IMR-90 (cell line): ENCODE results near the gene ACAD11. TPM values are rescaled to one million over a fixed set of nuclear protein-coding genes. Genes with fewer than 3 reads are reported as not detected.

ENCODE experiments used
- ATAC-seq: fragments of 200-7000 bp; cut with Tn5 transposase; 2 replicates; pipeline ENCODE4 v1.9.1; 2020; ENCODE audit warnings: low read depth, mild to moderate bottlenecking, moderate library complexity
- BruUV-seq: library from RNA; stranded (reverse); fragments of 400-500 nt; replicated peaks from 2 replicates; lab custom pipeline; 2021; lab: Mats Ljungman, UMichigan
- CTCF ChIA-PET: fragments of 300-600 bp; formaldehyde crosslinking; extraction: SDS; loops from one replicate; lab custom pipeline; 2021; ENCODE audit warnings: antibody characterized with exemption; lab: Yijun Ruan, JAX
- POLR2A ChIA-PET: fragments of 300-600 bp; sonication (Branson Sonifier 250); formaldehyde crosslinking; loops from one replicate; lab custom pipeline; 2022; ENCODE audit warnings: antibody characterized with exemption; ENCODE audit not compliant: unreplicated experiment; lab: Charles Lee
- DNase-seq: peaks from one replicate; pipeline ENCODE4 v3.0.0; 2013
- H2AFZ ChIP-seq: replicated peaks from 2 replicates; pipeline ENCODE3; 2013; ENCODE audit warnings: low read length, mild to moderate bottlenecking; ENCODE audit not compliant: poor library complexity
- H2AK5ac ChIP-seq: 2 replicates; pipeline ENCODE4 v1.6.1; 2013; ENCODE audit warnings: low read depth, low read length, inconsistent platforms
- H2AK9ac ChIP-seq: replicated peaks from 2 replicates; pipeline ENCODE3; 2013; ENCODE audit warnings: mild to moderate bottlenecking, low read depth, low read length, moderate library complexity; ENCODE audit not compliant: poor library complexity
- H2BK120ac ChIP-seq: 2 replicates; pipeline ENCODE4 v1.6.1; 2013; ENCODE audit warnings: low read depth, low read length, inconsistent platforms
- H2BK15ac ChIP-seq: 3 replicates; pipeline ENCODE4 v1.6.1; 2013; ENCODE audit warnings: low read depth, low read length, inconsistent platforms
- H2BK20ac ChIP-seq: 2 replicates; pipeline ENCODE4 v1.6.1; 2013; ENCODE audit warnings: low read depth, mild to moderate bottlenecking, inconsistent platforms, low read length, moderate library complexity
- H2BK5ac ChIP-seq: 2 replicates; pipeline ENCODE4 v1.6.1; 2013; ENCODE audit warnings: mild to moderate bottlenecking, low read depth, low read length, inconsistent platforms; ENCODE audit not compliant: poor library complexity, severe bottlenecking
- H3K14ac ChIP-seq: replicated peaks from 2 replicates; pipeline ENCODE4 v1.6.1; 2013; ENCODE audit warnings: low read depth, low read length, inconsistent platforms
- H3K18ac ChIP-seq: 2 replicates; pipeline ENCODE4 v1.6.1; 2013; ENCODE audit warnings: low read depth, low read length, control low read depth
- H3K23ac ChIP-seq: 2 replicates; pipeline ENCODE4 v1.6.1; 2013; ENCODE audit warnings: low read depth, low read length, inconsistent platforms
- H3K27ac ChIP-seq: 2 replicates; pipeline ENCODE4 v1.5.1; 2013; ENCODE audit warnings: mild to moderate bottlenecking, control low read depth, low read length; ENCODE audit not compliant: insufficient read depth
- H3K27me3 ChIP-seq: 2 replicates; pipeline ENCODE4 v1.6.1; 2013; ENCODE audit warnings: low read length; ENCODE audit not compliant: control insufficient read depth, insufficient read depth
- H3K36me3 ChIP-seq: 2 replicates; pipeline ENCODE4 v1.6.1; 2013; ENCODE audit warnings: low read length, mixed read lengths; ENCODE audit not compliant: control insufficient read depth, insufficient read depth
- H3K4ac ChIP-seq: 2 replicates; pipeline ENCODE4 v1.6.1; 2013; ENCODE audit warnings: low read depth, low read length, inconsistent platforms
- H3K4me1 ChIP-seq: 2 replicates; pipeline ENCODE4 v1.6.1; 2013; ENCODE audit warnings: low read length, mixed read lengths; ENCODE audit not compliant: control insufficient read depth, insufficient read depth
- H3K4me2 ChIP-seq: 2 replicates; pipeline ENCODE4 v1.6.1; 2013; ENCODE audit warnings: low read depth, mild to moderate bottlenecking, control low read depth, low read length, moderate library complexity
- H3K4me3 ChIP-seq: 2 replicates; pipeline ENCODE4 v1.5.1; 2013; ENCODE audit warnings: low read depth, mild to moderate bottlenecking, control low read depth, low read length, moderate library complexity; ENCODE audit not compliant: insufficient read depth
- H3K56ac ChIP-seq: 2 replicates; pipeline ENCODE4 v1.6.1; 2013; ENCODE audit warnings: low read length, inconsistent platforms; ENCODE audit not compliant: insufficient read depth; ENCODE audit errors: extremely low read depth
- H3K79me1 ChIP-seq, 2 experiments: 2 replicates each; pipeline ENCODE4 v1.6.1; 2013; ENCODE audit warnings: low read length in 2 of 2, inconsistent platforms in 1 of 2, low read depth in 1 of 2
- H3K9ac ChIP-seq: 2 replicates; pipeline ENCODE4 v1.6.1; 2013; ENCODE audit warnings: low read depth, low read length, control low read depth
- H3K9me1 ChIP-seq: 2 replicates; pipeline ENCODE4 v1.6.1; 2013; ENCODE audit warnings: low read length, inconsistent platforms; ENCODE audit not compliant: insufficient read depth
- H3K9me3 ChIP-seq: 2 replicates; pipeline ENCODE4 v1.6.1; 2013; ENCODE audit warnings: low read length; ENCODE audit not compliant: control insufficient read depth, insufficient read depth
- H4K20me1 ChIP-seq: 2 replicates; pipeline ENCODE4 v1.6.1; 2013; ENCODE audit warnings: low read length, inconsistent platforms; ENCODE audit not compliant: insufficient read depth
- H4K5ac ChIP-seq: 2 replicates; pipeline ENCODE4 v1.6.1; 2013; ENCODE audit warnings: mild to moderate bottlenecking, low read depth, low read length, control low read depth
- H4K8ac ChIP-seq, 2 experiments: 2 replicates each; pipeline ENCODE4 v1.6.1; 2013; ENCODE audit warnings: low read depth in 2 of 2, low read length in 2 of 2, control low read depth in 1 of 2, inconsistent platforms in 1 of 2
- H4K91ac ChIP-seq: 2 replicates; pipeline ENCODE4 v1.6.1; 2013; ENCODE audit warnings: low read depth, low read length, inconsistent platforms; ENCODE audit not compliant: insufficient read depth
- CEBPB ChIP-seq: IDR thresholded peaks from 2 replicates; pipeline ENCODE4 v1.6.1; 2012; ENCODE audit warnings: low read depth, low read length, improper control_type of control experiment
- FOS ChIP-seq: fragments of 150-350 bp; IDR thresholded peaks from 2 replicates; pipeline ENCODE4 v1.6.1; 2016; ENCODE audit warnings: low read depth, low read length
- MXI1 ChIP-seq: IDR thresholded peaks from 2 replicates; pipeline ENCODE4 v1.6.1; 2012; ENCODE audit warnings: low read depth, mild to moderate bottlenecking, low read length, moderate library complexity, borderline replicate concordance
- POLR2A ChIP-seq: IDR thresholded peaks from 2 replicates; pipeline ENCODE4 v1.6.1; 2012; ENCODE audit warnings: mild to moderate bottlenecking, low read depth, low read length
- RAD21 ChIP-seq: IDR thresholded peaks from 2 replicates; pipeline ENCODE4 v1.6.1; 2012; ENCODE audit warnings: low read length, improper control_type of control experiment
- SMC3 ChIP-seq: fragments of 150-350 bp; IDR thresholded peaks from 2 replicates; pipeline ENCODE4 v1.6.1; 2016; ENCODE audit warnings: low read depth, mild to moderate bottlenecking, antibody characterized with exemption, low read length, moderate library complexity
- USF2 ChIP-seq: fragments of 150-350 bp; IDR thresholded peaks from 2 replicates; pipeline ENCODE4 v1.6.1; 2017; ENCODE audit warnings: mild to moderate bottlenecking, antibody characterized with exemption, low read length, low read depth
- WGBS, 2 experiments: methylation state at CpG; one replicate each; pipeline versions ENCODE4 v1.1.5 to v1.1.7; 2013; ENCODE audit warnings: missing lambda C conversion rate in 2 of 2; ENCODE audit not compliant: insufficient read length in 1 of 2; ENCODE audit errors: extremely low coverage in 2 of 2; 5-methylcytosine and 5-hydroxymethylcytosine counted together
- dilution Hi-C: fragments of 300-500 bp; cut with HindIII; formaldehyde crosslinking; loops from one replicate; pipeline ENCODE4 v1.14.3; 2018; ENCODE audit warnings: low sequenced_read_pairs; ENCODE audit not compliant: unreplicated experiment
- in situ Hi-C: fragments of 300-500 bp; cut with MboI; formaldehyde crosslinking; loops from 3 replicates; pipeline ENCODE4 v1.14.3; 2019; ENCODE audit warnings: low sequenced_read_pairs, inconsistent platforms, mixed read lengths
- intact Hi-C: fragments of 100-400 bp; cut with micrococcal nuclease; formaldehyde crosslinking; loops from 2 replicates; pipeline ENCODE4 v1.10.0; 2022
- polyA plus RNA-seq, 3 experiments: library from polyadenylated mRNA; depleted of rRNA; stranded (reverse); fragments of >200 nt; gene quantifications; 2 replicates each; pipeline ENCODE4 v1.2.3, GENCODE V29; 2012; ENCODE audit warnings: low replicate concordance in 1 of 3
- total RNA-seq: library from RNA; depleted of rRNA; stranded (reverse); fragments of >200 nt; gene quantifications from 2 replicates; pipeline ENCODE4 v1.2.3, GENCODE V29; 2012
- TF ChIP-seq, protein P1 (sequence below): fragments of 150-350 bp; IDR thresholded peaks from 2 replicates; pipeline ENCODE4 v1.6.1; 2016; ENCODE audit warnings: low read depth, mild to moderate bottlenecking, low read length, moderate library complexity, borderline replicate concordance
- TF ChIP-seq, protein P2 (sequence below): conservative IDR thresholded peaks from 2 replicates; pipeline ENCODE4 v1.5.1; 2012; ENCODE audit warnings: mild to moderate bottlenecking, low read depth, low read length, improper control_type of control experiment

Gene ACAD11
- total and polyA plus RNA-seq, 2 of the 4 experiments (the other 2 are of a cell fraction) = 16.0 to 18.8 TPM

DNA sequence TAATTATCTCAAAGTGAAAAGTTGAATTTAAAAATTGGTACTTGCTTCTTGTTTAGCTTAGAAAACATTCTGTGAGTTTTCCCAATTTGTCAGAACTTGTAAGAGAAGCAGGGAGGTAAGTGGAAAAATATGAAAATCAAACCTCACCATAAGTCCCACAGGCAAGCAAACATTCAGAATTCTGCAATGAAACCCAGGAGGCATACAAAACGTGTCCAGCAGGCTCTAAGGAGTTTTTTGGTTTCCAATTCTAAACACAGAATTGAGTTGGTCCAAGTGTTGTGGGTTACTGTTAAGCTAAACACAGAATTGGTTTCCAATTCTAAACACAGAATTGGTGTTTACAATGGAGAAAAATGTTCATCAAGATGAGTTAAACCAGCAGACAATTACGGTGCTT, 89.6 kb downstream of the ACAD11 start:
- in situ Hi-C loops (no loop called here), intact Hi-C loops (no loop called here), dilution Hi-C loops (no loop called here)
- no peak overlapping the region for H2AFZ ChIP-seq
- BruUV-seq = no TSS peak
- no peak overlapping the region for H3K4ac ChIP-seq
- peak overlapping the region; percentile 34 for H2BK5ac ChIP-seq
- H2BK15ac ChIP-seq = 0 out of 3 replicates have a peak overlapping the region, but pooled peaks have one; percentile 43
- no peaks in the 10 kb centered on the region for H3K27me3 ChIP-seq
- no peak overlapping the region for H2AK5ac ChIP-seq
- peak overlapping the region; percentile 37; the same call in 1 of the 2 replicates for H3K14ac ChIP-seq
- no peaks in the 10 kb centered on the region for H4K20me1 ChIP-seq
- H2BK120ac ChIP-seq = no peak overlapping the region; the same call in 1 of the 2 replicates
- H3K27ac ChIP-seq = no peak overlapping the region
- no peak overlapping the region for H3K9ac ChIP-seq
- no peak for TF ChIP-seq RAD21
- no peak for TF ChIP-seq CEBPB
- no peak for TF ChIP-seq USF2
- no peak for TF ChIP-seq MXI1
- TF ChIP-seq FOS = no peak
- TF ChIP-seq POLR2A = no peak
- no peak for TF ChIP-seq SMC3
- TF ChIP-seq, protein P1, sequence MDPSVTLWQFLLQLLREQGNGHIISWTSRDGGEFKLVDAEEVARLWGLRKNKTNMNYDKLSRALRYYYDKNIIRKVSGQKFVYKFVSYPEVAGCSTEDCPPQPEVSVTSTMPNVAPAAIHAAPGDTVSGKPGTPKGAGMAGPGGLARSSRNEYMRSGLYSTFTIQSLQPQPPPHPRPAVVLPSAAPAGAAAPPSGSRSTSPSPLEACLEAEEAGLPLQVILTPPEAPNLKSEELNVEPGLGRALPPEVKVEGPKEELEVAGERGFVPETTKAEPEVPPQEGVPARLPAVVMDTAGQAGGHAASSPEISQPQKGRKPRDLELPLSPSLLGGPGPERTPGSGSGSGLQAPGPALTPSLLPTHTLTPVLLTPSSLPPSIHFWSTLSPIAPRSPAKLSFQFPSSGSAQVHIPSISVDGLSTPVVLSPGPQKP = no peak
- TF ChIP-seq, protein P2, sequence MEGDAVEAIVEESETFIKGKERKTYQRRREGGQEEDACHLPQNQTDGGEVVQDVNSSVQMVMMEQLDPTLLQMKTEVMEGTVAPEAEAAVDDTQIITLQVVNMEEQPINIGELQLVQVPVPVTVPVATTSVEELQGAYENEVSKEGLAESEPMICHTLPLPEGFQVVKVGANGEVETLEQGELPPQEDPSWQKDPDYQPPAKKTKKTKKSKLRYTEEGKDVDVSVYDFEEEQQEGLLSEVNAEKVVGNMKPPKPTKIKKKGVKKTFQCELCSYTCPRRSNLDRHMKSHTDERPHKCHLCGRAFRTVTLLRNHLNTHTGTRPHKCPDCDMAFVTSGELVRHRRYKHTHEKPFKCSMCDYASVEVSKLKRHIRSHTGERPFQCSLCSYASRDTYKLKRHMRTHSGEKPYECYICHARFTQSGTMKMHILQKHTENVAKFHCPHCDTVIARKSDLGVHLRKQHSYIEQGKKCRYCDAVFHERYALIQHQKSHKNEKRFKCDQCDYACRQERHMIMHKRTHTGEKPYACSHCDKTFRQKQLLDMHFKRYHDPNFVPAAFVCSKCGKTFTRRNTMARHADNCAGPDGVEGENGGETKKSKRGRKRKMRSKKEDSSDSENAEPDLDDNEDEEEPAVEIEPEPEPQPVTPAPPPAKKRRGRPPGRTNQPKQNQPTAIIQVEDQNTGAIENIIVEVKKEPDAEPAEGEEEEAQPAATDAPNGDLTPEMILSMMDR = no peak
- no peak overlapping the region for H4K91ac ChIP-seq
- ChIA-PET CTCF (no interaction called here), POLR2A (no interaction called here)
- H3K56ac ChIP-seq = no peak overlapping the region
- H3K18ac ChIP-seq = no peak overlapping the region
- H3K9me1 ChIP-seq = no peaks in the 10 kb centered on the region
- no peak overlapping the region for H3K23ac ChIP-seq
- no peak overlapping the region; the same call in 1 of the 2 replicates for H4K5ac ChIP-seq
- DNase-seq = no peak
- no peak overlapping the region for H2AK9ac ChIP-seq
- no peaks in the 10 kb centered on the region for H3K79me1 ChIP-seq
- H3K4me2 ChIP-seq = no peak overlapping the region
- no peak overlapping the region; the same call in 1 of the 2 replicates for H2BK20ac ChIP-seq
- ATAC-seq = no peak
- WGBS, 2 experiments = no CpG with 5 or more reads among the region's 2 CpGs
- H3K4me1 ChIP-seq = no peaks in the 10 kb centered on the region; the same call in 1 of the 2 replicates
- no peaks in the 10 kb centered on the region for H3K9me3 ChIP-seq
- H3K36me3 ChIP-seq = peaks cover 3% of the 10 kb centered on the region; the same call in 1 of the 2 replicates
- no peak overlapping the region for H3K4me3 ChIP-seq
- peak overlapping the region in 1 of 2 experiments; percentile 60; a peak in 1 of 4 replicates for H4K8ac ChIP-seq
